Activated CD4-positive, alpha-beta T cell treated with anti-CD3 and anti-CD28 coated beads for 36 hours (primary cell): ENCODE results near the gene WDR82. TPM values are rescaled to one million over a fixed set of nuclear protein-coding genes. Genes with fewer than 3 reads are reported as not detected.

Experiments
- ATAC-seq: fragments of 200-7000 bp; cut with Tn5 transposase; one replicate; pipeline ENCODE4 v1.10.0; 2021; ENCODE audit warnings: mild to moderate bottlenecking, moderate library complexity
- CTCF ChIA-PET: fragments of 350-600 bp; sonication (Branson Sonifier 250); formaldehyde crosslinking; loops from one replicate; lab custom pipeline; 2021; ENCODE audit warnings: antibody characterized with exemption; lab: Charles Lee
- POLR2A ChIA-PET: fragments of 350-600 bp; sonication (Branson Sonifier 250); formaldehyde crosslinking; loops from one replicate; lab custom pipeline; 2021; ENCODE audit warnings: antibody characterized with exemption, inconsistent platforms; lab: Charles Lee
- DNase-seq: peaks from one replicate; pipeline ENCODE4 v3.0.0-alpha.2; 2020
- H3K27ac Mint-ChIP-seq: one replicate; pipeline ENCODE4 v1.8.0; 2021; ENCODE audit warnings: mixed read lengths
- H3K27me3 Mint-ChIP-seq: one replicate; pipeline ENCODE4 v1.8.0; 2021; ENCODE audit warnings: mixed read lengths
- H3K36me3 Mint-ChIP-seq: one replicate; pipeline ENCODE4 v1.8.0; 2021; ENCODE audit warnings: low read depth, mixed read lengths
- H3K4me1 Mint-ChIP-seq: one replicate; pipeline ENCODE4 v1.8.0; 2021; ENCODE audit warnings: mixed read lengths
- H3K4me3 Mint-ChIP-seq: one replicate; pipeline ENCODE4 v1.8.0; 2021; ENCODE audit warnings: mild to moderate bottlenecking, moderate library complexity, mixed read lengths
- H3K9me3 Mint-ChIP-seq: one replicate; pipeline ENCODE4 v1.8.0; 2021; ENCODE audit warnings: low read depth, mixed read lengths
- intact Hi-C, 2 experiments: fragments of 100-400 bp; cut with DNase I in 1 of 2; cut with micrococcal nuclease in 1 of 2; formaldehyde crosslinking; loops; one replicate each; pipeline versions ENCODE4 v1.14.2 to v1.15.1; 2022 to 2024; cut with DNase I, micrococcal nuclease
- total RNA-seq, 2 experiments: library from RNA; stranded (reverse); gene quantifications; one replicate each; pipeline ENCODE4 v1.2.3, GENCODE V29; 2021

Gene WDR82
- total RNA-seq, 2 experiments from 2014 or later = 95.2 to 113 TPM

DNA sequence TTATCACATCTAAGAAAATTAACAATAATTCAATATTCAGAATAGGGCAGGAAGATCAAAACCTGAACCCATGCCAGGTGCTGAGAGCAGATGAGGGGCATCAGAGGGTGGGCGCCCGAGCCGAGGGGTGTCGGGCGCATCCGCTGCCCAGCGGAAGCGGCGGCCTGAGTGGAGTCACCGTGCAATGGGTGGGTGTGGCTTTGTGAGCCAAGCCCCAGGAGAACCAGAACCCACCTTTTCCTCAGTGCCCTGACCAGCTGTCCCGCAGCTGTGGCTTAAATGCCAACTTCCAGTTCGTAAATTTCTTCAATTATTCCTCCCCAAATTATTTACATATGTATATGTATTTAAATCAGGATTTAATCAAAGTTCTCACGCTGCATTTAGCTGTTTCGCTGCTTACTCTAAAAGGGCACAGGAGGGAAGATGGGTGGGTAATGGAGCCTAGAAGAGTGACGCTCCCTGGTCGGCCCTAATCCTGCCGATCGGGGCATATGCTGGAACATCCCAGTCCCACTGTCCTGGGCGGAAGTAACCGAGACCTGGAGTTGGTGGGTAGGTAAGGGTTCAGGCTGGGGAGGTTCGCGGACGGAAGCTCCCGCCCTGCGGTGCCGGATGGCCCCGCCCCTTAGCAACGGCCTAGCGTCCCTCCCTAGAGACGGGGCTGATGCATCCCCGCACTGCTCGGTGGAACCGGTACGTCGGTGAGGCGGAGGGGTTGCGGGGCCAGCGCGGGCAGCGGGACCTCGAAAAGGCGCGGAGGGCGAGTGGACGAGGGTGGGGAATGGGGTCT is 39.0 kb upstream of the WDR82 start:
- ChIA-PET POLR2A (interaction anchor here (0.6 kb wide), 1 partner anchor 326 kb away, joined by 6 read pairs; no protein-coding TSS in a partner anchor), CTCF (interaction anchor here (0.6 to 1.4 kb wide), 8 partner anchors 22 to 131 kb away, joined by 3 to 15 read pairs (median 3); partner anchors contain the start of gene WDR82)
- Mint-ChIP-seq H3K9me3 (no peaks in the 10 kb centered on the region), H3K4me1 (peaks cover 20% of the 10 kb centered on the region), H3K27ac (no peak overlapping the region), H3K4me3 (peak overlapping the region; percentile 50), H3K27me3 (no peaks in the 10 kb centered on the region), H3K36me3 (no peaks in the 10 kb centered on the region)
- intact Hi-C loops = loop anchor here in 1 of 2 experiments (1.0 kb wide), 1 partner anchor 29 kb away; no protein-coding TSS in a partner anchor
- DNase-seq = peak; percentile 83
- ATAC-seq = peak; percentile 96

DNA sequence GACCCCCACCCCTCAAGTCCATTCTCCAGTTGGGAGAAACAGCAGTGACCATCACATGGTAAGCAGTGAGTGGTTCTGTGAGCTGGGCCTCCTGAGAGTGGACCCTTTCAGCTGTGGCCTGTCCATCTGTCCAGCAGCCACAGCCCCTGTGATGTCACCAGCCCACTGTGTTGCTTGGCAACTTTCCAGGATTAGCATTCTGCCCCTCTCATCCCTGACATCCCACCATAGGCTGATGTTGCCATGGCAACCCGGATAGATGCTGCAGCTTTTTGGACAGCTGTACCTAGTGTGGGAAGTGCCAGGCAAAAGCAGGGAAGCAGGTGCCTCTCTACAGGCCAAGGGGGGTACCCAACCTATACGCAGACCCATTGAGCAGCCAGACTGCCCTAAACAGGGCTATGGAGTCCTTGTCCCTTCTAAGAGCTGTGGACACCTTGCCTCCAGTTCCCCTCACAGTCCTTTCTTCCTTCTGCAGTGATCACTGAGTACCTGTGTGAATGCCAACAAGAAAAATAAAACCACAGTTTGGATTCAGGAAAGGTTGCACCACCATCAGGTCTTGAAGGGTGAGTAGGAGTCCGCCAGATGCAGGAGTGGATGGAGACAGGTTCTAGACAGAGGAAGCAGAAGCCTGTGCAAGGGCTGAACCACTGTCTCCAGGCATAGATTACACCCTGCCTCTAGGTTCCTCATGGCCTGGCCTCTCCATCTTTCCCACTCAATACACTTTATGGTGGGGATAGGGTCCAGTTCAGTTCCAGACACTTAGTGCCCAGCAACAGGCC is 37.7 kb upstream of the WDR82 start, which contains the start of gene DNAH1:
Gene DNAH1 (plus strand): TSS at position 343 of the 788 bp plus-strand sequence. CDS start 6,124 bp downstream, outside the sequence.
- no peaks in the 10 kb centered on the region for H3K9me3 Mint-ChIP-seq
- POLR2A ChIA-PET = no interaction called here
- intact Hi-C loops = no loop called here
- H3K4me3 Mint-ChIP-seq = no peak within 1 kb of the TSS
- ATAC-seq (no peak), DNase-seq (no peak)
- CTCF ChIA-PET = interaction anchor here (1.0 to 1.7 kb wide), 3 partner anchors 23 to 96 kb away, joined by 3 to 7 read pairs (median 4); no protein-coding TSS in a partner anchor
- no peak within 1 kb of the TSS for H3K27ac Mint-ChIP-seq
- no peaks in the 10 kb centered on the region for H3K36me3 Mint-ChIP-seq
- H3K27me3 Mint-ChIP-seq = no peaks in the 10 kb centered on the region
- peaks cover 22% of the 10 kb centered on the region for H3K4me1 Mint-ChIP-seq

DNA sequence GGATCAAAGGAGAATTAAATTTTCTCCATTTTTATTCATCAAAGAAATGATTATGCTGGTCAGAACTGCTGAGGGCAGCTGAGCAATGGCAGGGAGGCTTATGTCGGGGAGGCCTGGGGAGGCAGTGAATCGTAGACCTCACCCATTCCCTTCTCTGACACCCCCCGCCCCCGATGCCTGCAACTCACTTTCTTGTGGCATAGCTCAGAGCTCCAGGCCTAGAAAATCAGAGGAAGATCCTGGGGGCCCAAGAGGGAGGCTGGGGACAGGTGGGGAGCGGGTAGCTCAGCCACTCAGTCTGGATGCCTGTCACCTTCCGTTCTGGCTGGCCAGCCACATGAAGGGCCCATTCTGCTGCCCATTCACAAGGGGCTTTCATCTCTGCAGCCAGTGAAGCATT is 36.6 kb upstream of the WDR82 start:
- DNase-seq (no peak), ATAC-seq (no peak)
- POLR2A ChIA-PET = no interaction called here
- Mint-ChIP-seq H3K27me3 (no peaks in the 10 kb centered on the region), H3K27ac (no peak overlapping the region), H3K9me3 (no peaks in the 10 kb centered on the region), H3K36me3 (no peaks in the 10 kb centered on the region), H3K4me3 (no peak overlapping the region), H3K4me1 (peaks cover 32% of the 10 kb centered on the region)
- CTCF ChIA-PET = interaction anchor here (1.7 kb wide), 1 partner anchor 25 kb away, joined by 7 read pairs; no protein-coding TSS in a partner anchor
- intact Hi-C loops = no loop called here

DNA sequence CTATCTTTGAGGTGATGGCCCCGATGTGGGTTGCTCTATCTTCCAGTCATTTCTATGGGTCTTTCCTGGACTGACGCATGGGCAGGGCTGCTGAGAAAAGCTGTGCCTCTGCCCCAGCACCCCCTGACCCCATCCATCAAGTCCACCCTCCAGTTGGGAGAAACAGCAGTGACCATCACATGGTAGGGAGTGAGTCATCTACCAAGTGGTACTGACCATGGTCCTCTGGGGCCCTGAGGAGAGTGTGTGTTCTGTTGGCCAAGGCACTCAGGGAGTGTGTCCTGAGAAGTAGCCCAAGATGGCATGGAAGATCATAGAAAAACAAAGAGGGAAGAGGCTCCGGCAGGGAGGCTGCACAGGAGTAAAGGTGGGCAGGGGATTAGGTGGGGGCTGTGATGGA is 36.0 kb upstream of the WDR82 start:
- no peak overlapping the region for H3K27ac Mint-ChIP-seq
- peaks cover 34% of the 10 kb centered on the region for H3K4me1 Mint-ChIP-seq

DNA sequence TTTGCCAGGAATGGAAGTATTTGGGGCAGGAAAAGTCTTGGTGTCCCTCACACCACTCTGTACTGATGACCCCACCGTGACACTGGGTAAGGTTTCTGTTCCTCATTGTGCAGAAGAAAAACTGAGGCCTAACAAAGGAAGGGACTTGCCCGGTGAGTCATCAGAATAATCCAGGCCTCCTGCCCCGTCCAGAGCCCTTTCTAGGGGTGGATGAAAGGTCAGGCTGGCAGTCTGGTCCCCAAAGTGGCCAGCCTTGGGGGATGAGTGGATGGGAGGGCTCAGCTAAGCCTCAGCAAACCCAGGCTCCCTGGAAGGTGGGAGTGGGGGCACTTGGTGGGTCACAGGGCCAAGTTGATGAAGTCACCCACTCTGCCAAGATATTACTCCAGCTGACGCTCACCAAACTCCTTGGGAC is 35.3 kb upstream of the WDR82 start:
- ChIA-PET CTCF (no interaction called here), POLR2A (no interaction called here)
- Mint-ChIP-seq H3K4me1 (peaks cover 34% of the 10 kb centered on the region), H3K9me3 (no peaks in the 10 kb centered on the region), H3K27me3 (no peaks in the 10 kb centered on the region), H3K36me3 (no peaks in the 10 kb centered on the region), H3K4me3 (no peak overlapping the region), H3K27ac (no peak overlapping the region)
- no peak for ATAC-seq
- peak; percentile 19 for DNase-seq
- intact Hi-C loops = no loop called here

More for the DNA sequence above, 36.0 kb upstream of the WDR82 start:
- Mint-ChIP-seq H3K4me3 (no peak overlapping the region), H3K36me3 (no peaks in the 10 kb centered on the region), H3K9me3 (no peaks in the 10 kb centered on the region), H3K27me3 (no peaks in the 10 kb centered on the region)
- ChIA-PET POLR2A (no interaction called here), CTCF (interaction anchor here (1.7 kb wide), 1 partner anchor 25 kb away, joined by 7 read pairs; no protein-coding TSS in a partner anchor)
- intact Hi-C loops = no loop called here
- DNase-seq = no peak
- ATAC-seq = no peak

DNA sequence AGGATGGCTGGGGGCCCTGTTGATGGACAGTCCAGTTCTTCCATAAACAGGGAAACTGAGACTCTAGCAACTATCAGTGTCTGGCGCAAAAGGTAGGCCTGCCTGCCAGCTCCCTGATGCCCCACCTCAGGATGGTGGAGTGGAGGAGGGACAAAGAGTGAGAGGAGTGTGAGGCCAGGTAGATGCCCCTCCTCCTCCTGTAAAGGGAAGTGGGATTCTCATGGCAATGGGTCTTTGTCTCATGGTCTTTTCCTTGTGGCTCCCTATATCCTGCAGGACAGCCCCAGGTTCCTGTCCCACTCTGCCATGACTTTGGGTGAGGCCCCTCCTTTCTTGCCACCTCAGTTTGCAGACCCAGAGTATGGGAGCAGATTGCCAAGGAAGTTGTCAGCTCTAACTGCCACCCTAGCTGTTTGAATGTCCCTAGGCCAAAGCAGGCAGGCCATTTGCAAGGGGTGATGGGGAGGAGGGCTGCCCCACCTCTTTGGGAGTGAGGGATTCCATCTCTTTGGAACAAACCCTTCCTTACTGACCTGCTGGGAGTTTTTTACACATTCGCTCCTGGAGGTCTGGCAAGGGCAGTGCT is 34.8 kb upstream of the WDR82 start:
- H3K4me3 Mint-ChIP-seq = no peak overlapping the region
- POLR2A ChIA-PET = no interaction called here
- peaks cover 35% of the 10 kb centered on the region for H3K4me1 Mint-ChIP-seq
- no peaks in the 10 kb centered on the region for H3K36me3 Mint-ChIP-seq
- intact Hi-C loops = no loop called here
- no peaks in the 10 kb centered on the region for H3K9me3 Mint-ChIP-seq
- CTCF ChIA-PET = interaction anchor here (0.6 to 0.9 kb wide), 2 partner anchors 26 to 259 kb away, joined by 4 to 5 read pairs; no protein-coding TSS in a partner anchor
- no peaks in the 10 kb centered on the region for H3K27me3 Mint-ChIP-seq
- H3K27ac Mint-ChIP-seq = peak overlapping the region; percentile 51
- ATAC-seq (no peak), DNase-seq (no peak)

DNA sequence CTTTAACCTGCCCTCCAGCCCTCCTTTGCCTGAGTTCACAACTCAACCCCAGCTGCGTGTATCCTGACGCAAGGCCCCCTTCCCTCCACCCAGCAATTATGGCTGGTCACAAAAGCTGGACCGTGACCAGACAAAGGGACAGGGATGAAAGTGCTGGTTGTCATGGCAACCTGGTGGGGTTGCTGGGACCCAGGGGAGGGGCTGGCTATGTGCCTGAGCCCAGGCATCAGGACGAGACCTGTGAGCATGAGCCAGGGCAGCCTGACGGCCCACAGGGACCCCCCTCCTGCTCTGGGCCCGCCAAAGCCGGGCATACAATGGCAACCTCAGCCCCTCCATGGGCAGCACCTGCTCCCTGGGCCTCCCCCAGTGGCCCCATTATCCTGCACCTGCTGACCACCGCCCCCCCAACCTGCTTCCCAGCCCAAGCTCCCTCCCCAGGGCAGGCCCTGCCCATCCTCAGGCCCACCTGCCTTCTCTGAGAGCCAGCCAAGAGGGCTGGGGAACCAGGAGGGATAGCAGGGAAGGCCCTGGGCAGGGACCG is 33.2 kb upstream of the WDR82 start:
- H3K4me3 Mint-ChIP-seq = no peak overlapping the region
- H3K36me3 Mint-ChIP-seq = no peaks in the 10 kb centered on the region
- POLR2A ChIA-PET = no interaction called here
- intact Hi-C loops = no loop called here
- DNase-seq (no peak), ATAC-seq (no peak)
- no peaks in the 10 kb centered on the region for H3K9me3 Mint-ChIP-seq
- no peaks in the 10 kb centered on the region for H3K27me3 Mint-ChIP-seq
- H3K4me1 Mint-ChIP-seq = peaks cover 43% of the 10 kb centered on the region
- H3K27ac Mint-ChIP-seq = no peak overlapping the region
- CTCF ChIA-PET = interaction anchor here (0.7 kb wide), 1 partner anchor 43 kb away, joined by 3 read pairs; no protein-coding TSS in a partner anchor

DNA sequence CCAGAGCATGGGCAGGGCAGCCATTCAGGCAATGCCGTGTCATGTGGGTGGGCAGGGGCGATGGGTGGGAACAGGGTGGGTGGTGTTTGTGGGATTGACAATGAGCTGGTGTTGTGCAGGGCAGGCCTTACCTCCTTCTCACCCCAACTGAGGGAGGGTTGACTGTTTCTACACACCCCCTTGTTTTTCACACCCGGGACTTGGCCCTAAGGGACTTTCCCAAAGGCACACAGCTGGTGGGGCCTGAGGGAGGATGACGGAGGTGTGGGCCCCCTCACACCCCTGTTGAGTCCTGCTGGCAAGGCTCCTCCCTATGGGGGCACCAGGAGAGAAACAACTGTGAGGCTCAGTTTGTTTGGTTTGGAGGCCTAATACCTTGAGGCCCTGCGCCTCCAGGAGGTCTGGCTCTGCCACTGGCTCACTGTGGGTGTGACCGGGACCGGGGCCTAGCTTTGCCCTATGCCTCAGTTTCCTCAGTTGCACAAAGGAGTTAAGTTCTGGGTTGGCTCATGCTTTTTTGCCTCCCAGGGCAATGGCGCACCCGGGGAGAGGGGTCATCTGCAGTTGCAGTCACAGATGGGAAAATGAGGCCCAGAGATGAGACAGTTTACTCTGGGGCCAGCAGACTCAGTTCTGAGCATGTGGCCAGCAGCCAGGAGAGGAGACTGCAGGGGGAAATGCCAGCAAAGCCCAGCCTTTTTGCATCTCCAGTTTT is 32.6 kb upstream of the WDR82 start:
- intact Hi-C loops = no loop called here
- no peaks in the 10 kb centered on the region for H3K36me3 Mint-ChIP-seq
- H3K27ac Mint-ChIP-seq = peak overlapping the region; percentile 42
- DNase-seq (peak; percentile 58), ATAC-seq (peak; percentile 83)
- no peaks in the 10 kb centered on the region for H3K27me3 Mint-ChIP-seq
- no peak overlapping the region for H3K4me3 Mint-ChIP-seq
- peaks cover 44% of the 10 kb centered on the region for H3K4me1 Mint-ChIP-seq
- no peaks in the 10 kb centered on the region for H3K9me3 Mint-ChIP-seq
- ChIA-PET CTCF (interaction anchor here (0.7 kb wide), 1 partner anchor 42 kb away, joined by 3 read pairs; no protein-coding TSS in a partner anchor), POLR2A (no interaction called here)

DNA sequence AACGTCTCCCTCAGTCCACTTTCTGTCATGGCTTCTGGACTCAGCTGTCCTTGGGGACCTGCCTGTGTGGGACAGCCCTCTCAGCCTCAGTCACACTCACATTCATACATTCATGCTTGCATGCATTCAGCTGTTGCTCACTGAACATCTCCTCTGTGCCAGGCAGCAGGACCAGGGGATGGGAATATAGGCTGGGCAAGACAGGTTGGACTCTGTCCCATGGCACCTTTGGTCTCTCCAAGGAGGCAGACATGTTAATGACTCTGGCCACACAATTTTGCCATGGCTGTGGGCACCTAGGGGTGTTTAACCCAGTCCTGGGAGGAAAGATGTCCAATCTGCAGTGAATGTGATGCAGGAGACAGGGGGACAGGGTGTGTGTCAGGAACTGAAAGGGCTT is 29.9 kb upstream of the WDR82 start:
- DNase-seq (no peak), ATAC-seq (no peak)
- H3K27me3 Mint-ChIP-seq = no peaks in the 10 kb centered on the region
- no peak overlapping the region for H3K27ac Mint-ChIP-seq
- ChIA-PET CTCF (no interaction called here), POLR2A (no interaction called here)
- H3K4me1 Mint-ChIP-seq = peaks cover 38% of the 10 kb centered on the region
- no peaks in the 10 kb centered on the region for H3K9me3 Mint-ChIP-seq
- H3K4me3 Mint-ChIP-seq = no peak overlapping the region
- H3K36me3 Mint-ChIP-seq = no peaks in the 10 kb centered on the region
- intact Hi-C loops = no loop called here

DNA sequence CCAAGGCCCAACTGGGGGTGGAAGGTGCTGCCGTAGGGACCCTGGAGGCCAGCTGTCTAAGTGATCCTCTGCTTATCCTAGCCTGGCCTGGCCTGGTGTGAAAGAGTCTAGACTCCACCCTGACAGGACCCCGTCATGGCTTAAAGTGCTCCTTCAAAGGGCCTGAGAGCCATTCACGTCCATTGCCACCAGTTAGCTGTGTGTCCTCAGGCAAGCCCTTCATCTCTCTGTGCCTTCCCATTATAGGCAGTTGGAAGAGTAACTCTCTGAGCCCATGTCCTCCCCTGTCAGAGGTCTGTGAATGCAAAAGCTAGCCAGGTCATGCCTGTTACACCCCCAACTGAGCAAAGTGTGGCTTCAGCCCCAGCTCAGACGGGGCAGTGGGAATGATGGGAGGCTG is 28.5 kb upstream of the WDR82 start:
- Mint-ChIP-seq H3K36me3 (no peaks in the 10 kb centered on the region), H3K27me3 (no peaks in the 10 kb centered on the region), H3K4me1 (peaks cover 34% of the 10 kb centered on the region), H3K27ac (no peak overlapping the region), H3K9me3 (no peaks in the 10 kb centered on the region), H3K4me3 (no peak overlapping the region)
- ChIA-PET CTCF (interaction anchor here (0.6 to 2.0 kb wide), 5 partner anchors 9 to 162 kb away, joined by 3 to 4 read pairs (median 3); no protein-coding TSS in a partner anchor), POLR2A (no interaction called here)
- DNase-seq (no peak), ATAC-seq (no peak)
- intact Hi-C loops = no loop called here
